Endothelial cell of umbilical vein (primary cell): ENCODE results near the gene WBP1L. TPM values are rescaled to one million over a fixed set of nuclear protein-coding genes. Genes with fewer than 3 reads are reported as not detected.

ENCODE experiments used
- BruUV-seq: library from RNA; stranded (reverse); fragments of 400-500 nt; replicated peaks from 2 replicates; lab custom pipeline; 2021; lab: Mats Ljungman, UMichigan
- CTCF ChIA-PET: fragments of 300-600, 350-600 bp; sonication (Branson Sonifier 250); formaldehyde crosslinking; loops from one replicate; lab custom pipeline; 2021; ENCODE audit warnings: antibody characterized with exemption, inconsistent platforms; lab: Charles Lee
- POLR2A ChIA-PET: fragments of 300-600, 350-600 bp; sonication (Branson Sonifier 250); formaldehyde crosslinking; loops from one replicate; lab custom pipeline; 2021; ENCODE audit warnings: antibody characterized with exemption, inconsistent platforms; lab: Charles Lee
- DNase-seq: peaks from one replicate; pipeline ENCODE4 v3.0.0-alpha.2; 2011; ENCODE audit warnings: low read depth, low spot score
- FAIRE-seq: peaks from 2 replicates; lab custom pipeline; 2011; peaks lifted over from hg19 to GRCh38; lab: Jason Lieb, UNC
- H2AFZ ChIP-seq: 2 replicates; pipeline ENCODE4 v1.6.0; 2012; ENCODE audit warnings: low read depth, low read length, control low read depth, inconsistent platforms
- H3K27ac ChIP-seq: 2 replicates; pipeline ENCODE4 v1.5.1; 2011; ENCODE audit warnings: low read depth, mild to moderate bottlenecking, control low read depth, low read length, moderate library complexity; ENCODE audit not compliant: insufficient read depth
- H3K27me3 ChIP-seq, 2 experiments: 2 replicates each; pipeline versions ENCODE4 v1.6.0 to v1.6.1; 2011; ENCODE audit warnings: low read length in 2 of 2, mixed read lengths in 1 of 2; ENCODE audit not compliant: control insufficient read depth in 2 of 2, insufficient read depth in 2 of 2
- H3K36me3 ChIP-seq, 2 experiments: 2 replicates in 1 of 2; 3 replicates in 1 of 2; pipeline ENCODE4 v1.5.1; 2011; ENCODE audit warnings: low read length in 2 of 2, mild to moderate bottlenecking in 1 of 2, moderate library complexity in 1 of 2; ENCODE audit not compliant: control insufficient read depth in 2 of 2, insufficient read depth in 2 of 2; ENCODE audit errors: extremely low read depth in 1 of 2
- H3K4me1 ChIP-seq: 3 replicates; pipeline ENCODE4 v1.5.1; 2011; ENCODE audit warnings: mild to moderate bottlenecking, low read length; ENCODE audit not compliant: control insufficient read depth, insufficient read depth; ENCODE audit errors: extremely low read depth
- H3K4me2 ChIP-seq: 2 replicates; pipeline ENCODE4 v1.6.1; 2011; ENCODE audit warnings: low read length, control low read depth, mixed read lengths; ENCODE audit not compliant: insufficient read depth
- H3K4me3 ChIP-seq, 3 experiments: fragments of 200-600 bp in 1 of 3; sonication (generic), shearing (Covaris generic) in 1 of 3; replicated peaks in 1 of 3; 2 replicates each; pipeline ENCODE4 v1.5.1; 2011 to 2016; ENCODE audit warnings: control low read depth in 3 of 3, low read length in 3 of 3, mild to moderate bottlenecking in 2 of 3, inconsistent platforms in 1 of 3, low read depth in 1 of 3, moderate library complexity in 1 of 3; ENCODE audit not compliant: insufficient read depth in 1 of 3
- H3K79me2 ChIP-seq: 2 replicates; pipeline ENCODE4 v1.6.0; 2012; ENCODE audit warnings: low read length, inconsistent platforms; ENCODE audit not compliant: control insufficient read depth, insufficient read depth
- H3K9ac ChIP-seq: replicated peaks from 2 replicates; pipeline ENCODE3; 2011; ENCODE audit warnings: low read length, control low read depth; ENCODE audit not compliant: insufficient read depth; ENCODE audit errors: extremely low read depth
- H3K9me1 ChIP-seq: replicated peaks from 3 replicates; pipeline ENCODE4 v1.6.0; 2011; ENCODE audit warnings: mild to moderate bottlenecking, low read length; ENCODE audit not compliant: control insufficient read depth, insufficient read depth; ENCODE audit errors: extremely low read depth
- H3K9me3 ChIP-seq: replicated peaks from 2 replicates; pipeline ENCODE4 v1.5.1; 2012; ENCODE audit warnings: low read length, inconsistent platforms; ENCODE audit not compliant: control insufficient read depth, insufficient read depth
- H4K20me1 ChIP-seq: replicated peaks from 2 replicates; pipeline ENCODE3; 2011; ENCODE audit warnings: mild to moderate bottlenecking, low read length; ENCODE audit not compliant: control insufficient read depth, insufficient read depth; ENCODE audit errors: extremely low read depth
- EZH2 ChIP-seq: IDR thresholded peaks from 2 replicates; pipeline ENCODE4 v1.6.1; 2012; ENCODE audit warnings: borderline replicate concordance, low read depth, mild to moderate bottlenecking, moderate library complexity, low read length, inconsistent platforms; ENCODE audit not compliant: severe bottlenecking
- FOS ChIP-seq: IDR thresholded peaks from 2 replicates; pipeline ENCODE4 v1.6.1; 2011; ENCODE audit warnings: mild to moderate bottlenecking, low read length, moderate library complexity, borderline replicate concordance; ENCODE audit not compliant: insufficient read depth
- GATA2 ChIP-seq: IDR thresholded peaks from 2 replicates; pipeline ENCODE4 v1.7.0; 2011; ENCODE audit warnings: low read depth, mild to moderate bottlenecking, moderate library complexity, mixed read lengths, low read length; ENCODE audit not compliant: insufficient read length, insufficient read depth
- JUN ChIP-seq: IDR thresholded peaks from 2 replicates; pipeline ENCODE4 v1.6.1; 2011; ENCODE audit warnings: borderline replicate concordance, low read depth; ENCODE audit not compliant: insufficient read length, insufficient read depth
- MYC ChIP-seq: IDR thresholded peaks from one replicate; pipeline ENCODE4 v1.6.1; 2011; ENCODE audit warnings: mild to moderate bottlenecking, low read depth, low read length
- POLR2A ChIP-seq: IDR thresholded peaks from 2 replicates; pipeline ENCODE4 v1.6.1; 2012; ENCODE audit warnings: low read depth, mild to moderate bottlenecking, control low read depth, low read length
- POLR2AphosphoS5 ChIP-seq: IDR thresholded peaks from 2 replicates; pipeline ENCODE4 v1.6.1; 2012; ENCODE audit warnings: low read depth, mild to moderate bottlenecking, control low read depth, low read length, moderate library complexity; ENCODE audit not compliant: insufficient read depth
- dilution Hi-C: fragments of 300-500 bp; cut with MboI; formaldehyde crosslinking; loops from one replicate; pipeline ENCODE4 v1.15.0; 2019; ENCODE audit warnings: low sequenced_read_pairs; ENCODE audit not compliant: extremely low pct_ligation_motif_present
- intact Hi-C: fragments of 100-400 bp; cut with micrococcal nuclease; formaldehyde crosslinking; loops from one replicate; pipeline ENCODE4 v1.10.0; 2022
- polyA plus RNA-seq, 4 experiments: library from polyadenylated mRNA; depleted of rRNA in 3 of 4; stranded (reverse) in 3 of 4; unstranded in 1 of 4; fragments of >200 nt; gene quantifications; 2 replicates each; pipeline versions ENCODE4 v1.2.1 to v1.2.3, GENCODE V29; 2011 to 2012; ENCODE audit warnings: missing spikeins in 1 of 4
- total RNA-seq: library from RNA; stranded (reverse); gene quantifications from 2 replicates; pipeline ENCODE4 v1.2.3, GENCODE V29; 2021
- TF ChIP-seq, protein P1 (sequence below), 2 donors: IDR thresholded peaks; 1 replicate in 1 of 2; 2 replicates in 1 of 2; pipeline ENCODE4 v1.5.1; 2011; ENCODE audit warnings: low read length in 2 of 2, mild to moderate bottlenecking in 2 of 2, moderate library complexity in 2 of 2, control low read depth in 1 of 2, inconsistent platforms in 1 of 2, low read depth in 1 of 2; ENCODE audit not compliant: insufficient read depth in 1 of 2; ENCODE audit errors: extremely low read depth in 1 of 2
- TF ChIP-seq, protein P2 (sequence below): IDR thresholded peaks from 2 replicates; pipeline ENCODE4 v1.6.1; 2011; ENCODE audit not compliant: insufficient read depth, insufficient read length

The WBP1L gene
- total and polyA plus RNA-seq, 2 donors (not counting 3 experiments of a cell fraction or from before 2014, with no cell fraction given), result 46.0 to 70.3 TPM

DNA sequence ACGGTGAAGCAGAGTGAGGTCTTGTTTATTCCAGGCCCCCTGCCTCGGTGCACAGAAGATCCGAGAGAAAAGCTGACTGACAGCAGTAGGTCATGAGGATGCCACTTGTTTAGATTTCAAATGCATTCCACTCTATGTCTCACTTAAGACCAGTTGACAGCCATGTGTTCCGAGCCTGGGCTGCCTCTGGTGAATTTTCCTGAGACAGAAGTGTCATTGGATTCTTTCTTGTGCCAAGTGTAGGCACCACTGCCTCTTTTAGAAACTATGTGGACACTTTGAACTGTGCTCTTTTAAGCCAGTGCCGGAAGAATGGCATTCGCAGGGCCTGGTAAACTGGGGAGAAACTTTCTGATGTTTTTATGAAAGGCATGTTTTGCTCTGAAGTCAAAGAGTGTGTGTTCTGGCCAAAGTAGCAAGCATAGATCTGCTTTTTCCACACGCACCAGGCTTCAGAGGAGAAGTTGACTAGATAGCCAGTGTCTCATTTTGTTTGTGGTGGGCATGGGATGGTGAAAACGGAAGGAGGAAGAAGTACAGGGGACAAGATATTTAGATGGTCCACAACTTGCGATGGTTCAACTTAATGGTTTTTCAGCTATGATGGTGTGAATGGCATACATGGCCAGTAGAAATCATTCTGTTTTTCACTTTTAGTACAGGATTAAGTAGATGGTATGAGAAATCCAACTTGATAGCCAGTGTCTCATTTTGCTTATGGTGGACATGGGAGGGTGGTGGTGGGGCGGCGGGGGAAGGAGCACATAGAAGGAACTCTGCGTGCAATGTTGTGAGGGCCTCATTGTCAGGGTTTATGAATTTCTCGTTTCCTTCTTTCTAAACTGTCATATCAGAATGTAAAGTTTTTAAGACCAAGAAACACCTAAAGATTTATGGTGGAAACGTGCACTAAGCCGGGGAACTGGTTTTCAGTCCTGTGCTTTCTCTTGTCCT, 52.0 kb downstream of the WBP1L start:
- H3K27me3 ChIP-seq, result no peaks in the 10 kb centered on the region
- peak overlapping the region; percentile 38 for H3K27ac ChIP-seq
- TF ChIP-seq POLR2AphosphoS5 (no peak), GATA2 (no peak), MYC (no peak), FOS (no peak), EZH2 (no peak), JUN (no peak), POLR2A (no peak)
- TF ChIP-seq, protein P1, sequence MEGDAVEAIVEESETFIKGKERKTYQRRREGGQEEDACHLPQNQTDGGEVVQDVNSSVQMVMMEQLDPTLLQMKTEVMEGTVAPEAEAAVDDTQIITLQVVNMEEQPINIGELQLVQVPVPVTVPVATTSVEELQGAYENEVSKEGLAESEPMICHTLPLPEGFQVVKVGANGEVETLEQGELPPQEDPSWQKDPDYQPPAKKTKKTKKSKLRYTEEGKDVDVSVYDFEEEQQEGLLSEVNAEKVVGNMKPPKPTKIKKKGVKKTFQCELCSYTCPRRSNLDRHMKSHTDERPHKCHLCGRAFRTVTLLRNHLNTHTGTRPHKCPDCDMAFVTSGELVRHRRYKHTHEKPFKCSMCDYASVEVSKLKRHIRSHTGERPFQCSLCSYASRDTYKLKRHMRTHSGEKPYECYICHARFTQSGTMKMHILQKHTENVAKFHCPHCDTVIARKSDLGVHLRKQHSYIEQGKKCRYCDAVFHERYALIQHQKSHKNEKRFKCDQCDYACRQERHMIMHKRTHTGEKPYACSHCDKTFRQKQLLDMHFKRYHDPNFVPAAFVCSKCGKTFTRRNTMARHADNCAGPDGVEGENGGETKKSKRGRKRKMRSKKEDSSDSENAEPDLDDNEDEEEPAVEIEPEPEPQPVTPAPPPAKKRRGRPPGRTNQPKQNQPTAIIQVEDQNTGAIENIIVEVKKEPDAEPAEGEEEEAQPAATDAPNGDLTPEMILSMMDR (IDR thresholded peaks at IDR 0.05; ENCODE audit: extremely low read depth in 1 of 2, insufficient read depth in 1 of 2, low read depth in 1 of 2, low read length in 2 of 2), result no peak
- TF ChIP-seq, protein P2, sequence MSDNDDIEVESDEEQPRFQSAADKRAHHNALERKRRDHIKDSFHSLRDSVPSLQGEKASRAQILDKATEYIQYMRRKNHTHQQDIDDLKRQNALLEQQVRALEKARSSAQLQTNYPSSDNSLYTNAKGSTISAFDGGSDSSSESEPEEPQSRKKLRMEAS, result no peak
- POLR2A ChIA-PET, result no interaction called here
- H2AFZ ChIP-seq, result no peak overlapping the region
- peaks cover 6 to 9% of the 10 kb centered on the region in 2 experiments for H3K36me3 ChIP-seq
- FAIRE-seq, result no peak
- H3K4me2 ChIP-seq, result peak overlapping the region; percentile 10
- H3K4me1 ChIP-seq, result peaks cover 35% of the 10 kb centered on the region
- H3K9me3 ChIP-seq, result no peaks in the 10 kb centered on the region
- no TSS peak for BruUV-seq
- no peak for DNase-seq
- no peak overlapping the region for H3K9ac ChIP-seq
- CTCF ChIA-PET, result no interaction called here
- H3K79me2 ChIP-seq, result peaks cover 10% of the 10 kb centered on the region
- no peaks in the 10 kb centered on the region for H3K9me1 ChIP-seq
- dilution Hi-C loops (no loop called here), intact Hi-C loops (loop anchor here (1.0 kb wide), 1 partner anchor 12 kb away; no protein-coding TSS in a partner anchor)
- no peak overlapping the region for H3K4me3 ChIP-seq
- no peaks in the 10 kb centered on the region for H4K20me1 ChIP-seq
